NCI-H446 (cell line): ENCODE measurements around the gene CIB2.

Experiments used
- DNase-seq, 2 experiments: peaks; one replicate each; lab custom pipeline; 2025; lab: John Stamatoyannopoulos, UW

Gene CIB2

DNA sequence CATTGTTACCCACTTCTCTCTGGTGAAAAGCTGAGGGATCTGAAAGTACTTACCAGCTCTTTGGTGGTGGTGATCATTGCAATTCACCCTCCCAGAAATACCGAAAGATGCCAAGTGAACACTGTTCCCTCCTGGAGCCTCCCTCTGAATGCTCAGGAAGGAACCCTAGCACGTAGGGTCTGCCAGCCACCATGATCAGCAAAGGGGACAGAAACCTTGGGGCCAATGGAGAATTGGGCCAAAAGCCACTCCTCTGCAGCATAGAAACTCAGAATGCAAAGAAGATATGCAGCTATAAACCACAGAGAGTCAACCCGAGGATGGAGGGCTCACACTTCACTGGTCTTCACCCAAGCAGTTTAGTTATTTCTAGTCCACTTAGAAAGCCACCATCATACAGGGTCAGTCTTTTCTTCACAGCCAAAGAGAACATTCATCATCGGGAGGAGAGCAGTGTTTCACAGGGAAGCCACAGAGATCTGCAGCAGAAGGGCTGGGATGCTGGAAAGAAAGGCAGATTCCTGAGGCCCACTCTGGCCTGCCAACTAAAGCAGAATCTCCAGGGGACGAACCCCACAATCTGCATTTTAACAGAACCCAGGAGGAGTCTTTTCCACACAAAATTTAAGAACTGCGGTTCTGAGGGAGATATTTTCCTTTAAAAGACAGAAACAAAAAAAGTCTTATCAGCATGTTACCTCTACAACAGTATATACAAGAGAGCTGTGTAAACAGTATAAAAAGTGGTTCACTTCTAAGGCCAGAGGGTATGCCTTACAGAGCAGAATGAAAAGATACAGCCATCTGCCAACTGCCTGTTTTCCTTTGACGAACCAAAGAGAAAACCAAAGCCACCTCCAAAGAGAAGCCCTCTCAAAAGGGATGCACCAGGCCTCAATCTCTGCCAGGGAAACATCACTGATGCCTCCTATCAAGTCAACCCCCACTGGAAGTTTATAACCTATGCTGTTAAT is 65.0 kb downstream of the CIB2 start:
- no peak for DNase-seq

GRCh38 chr15:78065284-78065872 is 65.9 kb downstream of the CIB2 start:
- DNase-seq = no peak

- DNase-seq = no peak
Measured at GRCh38 chr15:78064544-78064943, 66.7 kb downstream of the CIB2 start.

DNA sequence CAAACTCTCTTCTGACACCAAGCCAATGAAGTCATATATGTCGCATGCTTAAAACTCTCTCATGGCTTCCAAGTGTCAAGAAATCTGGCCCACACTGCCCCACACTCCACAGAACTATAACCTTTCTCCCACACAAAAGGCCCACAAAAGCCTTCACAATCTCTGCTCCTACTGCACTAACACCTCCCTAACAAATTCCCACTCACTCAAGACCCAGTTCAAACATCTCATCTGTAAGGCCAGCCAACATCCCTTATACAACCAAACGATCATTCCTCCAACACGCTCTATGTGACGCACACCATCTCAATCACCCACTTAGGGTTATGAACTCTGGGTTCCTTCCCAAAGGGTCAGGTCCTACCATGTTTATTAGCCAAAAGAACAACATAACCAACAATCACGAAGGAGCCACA is 67.3 kb downstream of the CIB2 start:
- DNase-seq = no peak

DNA sequence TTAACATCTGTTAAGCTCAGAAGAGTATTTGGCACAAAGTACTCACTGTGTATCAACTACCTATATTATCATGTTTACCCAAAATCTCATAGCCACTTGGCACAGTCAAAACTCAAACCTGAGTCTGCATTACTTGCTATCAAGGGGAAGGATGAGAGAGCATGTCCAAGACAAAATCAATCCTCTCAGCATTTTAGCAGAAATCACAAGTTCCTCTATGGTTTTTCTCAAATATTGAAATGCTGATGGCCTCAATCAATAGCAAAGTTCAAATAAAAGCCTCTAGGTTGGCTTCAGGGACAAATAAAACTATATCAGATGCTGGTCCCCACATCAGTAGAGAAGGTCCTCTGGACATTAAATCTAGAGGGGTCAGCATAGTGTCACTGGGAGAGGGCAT is 68.0 kb downstream of the CIB2 start:
- no peak for DNase-seq

- DNase-seq = no peak
Measured at GRCh38 chr15:78061963-78062427, 69.2 kb downstream of the CIB2 start.

DNA sequence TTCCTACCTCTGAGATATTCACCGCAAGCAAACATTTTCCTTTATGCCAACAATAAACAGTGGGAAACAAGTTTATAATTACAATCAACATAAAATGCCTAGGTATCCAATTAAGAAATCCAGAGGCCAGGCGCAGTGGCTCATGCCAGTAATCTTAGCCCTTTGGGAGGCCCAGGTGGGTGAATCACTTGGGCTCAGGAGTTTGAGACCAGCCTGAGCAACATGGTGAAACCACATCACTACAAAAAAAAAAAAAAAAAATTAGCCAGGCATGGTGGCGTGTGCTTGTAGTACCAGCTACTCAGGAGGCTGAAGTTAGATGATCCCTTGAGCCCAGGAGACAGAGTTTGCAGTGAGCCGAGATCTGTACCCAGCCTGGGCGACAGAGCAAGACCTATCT is 71.0 kb downstream of the CIB2 start:
- no peak for DNase-seq

DNA sequence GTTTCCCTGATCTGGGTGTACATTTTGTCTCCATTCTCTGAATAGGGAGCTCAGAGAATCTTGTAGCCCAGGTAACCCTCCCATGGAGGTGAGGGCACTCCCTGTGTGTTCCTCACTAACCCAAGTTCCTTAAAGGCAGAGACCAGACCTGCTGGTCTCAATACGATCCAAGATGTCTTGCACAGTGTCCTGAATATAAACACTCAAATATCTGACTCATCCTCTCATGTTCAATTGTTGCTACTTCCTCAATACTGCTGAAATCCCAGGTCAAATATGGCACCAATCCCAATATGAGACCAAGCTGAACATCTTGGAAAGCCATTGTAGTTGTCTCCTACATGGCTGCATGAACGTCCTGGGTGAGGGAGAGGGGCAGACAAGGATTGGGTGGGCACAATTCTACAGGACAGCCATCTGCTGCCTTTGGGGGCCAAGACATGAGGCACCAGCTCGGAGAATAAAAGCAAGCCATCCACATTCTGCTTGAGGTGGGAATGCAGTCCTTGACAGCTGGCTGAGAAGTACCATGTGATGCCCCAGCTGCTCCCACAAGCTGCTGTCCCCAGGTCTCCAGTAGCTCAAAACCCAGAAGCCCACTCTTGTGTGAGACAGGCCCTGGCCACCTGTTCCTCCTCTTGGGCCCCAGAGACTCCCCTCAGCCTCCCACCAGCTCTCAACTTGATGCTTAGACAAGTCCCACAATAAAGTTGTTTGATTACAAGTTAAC is 72.0 kb downstream of the CIB2 start:
- peak in 1 of 2 experiments; percentile 73 for DNase-seq

- no peak for DNase-seq
Measured at GRCh38 chr15:78058401-78058935, 72.8 kb downstream of the CIB2 start.

GRCh38 chr15:78057803-78058202 is 73.4 kb downstream of the CIB2 start:
- DNase-seq = no peak

GRCh38 chr15:78056714-78057269 is 74.5 kb downstream of the CIB2 start:
- peak in 1 of 2 experiments; percentile 25 for DNase-seq

GRCh38 chr15:78055919-78056713 is 75.1 kb downstream of the CIB2 start:
- no peak for DNase-seq

GRCh38 chr15:78054966-78055365 is 76.3 kb downstream of the CIB2 start:
- DNase-seq = no peak
